Esophagus squamous epithelium (tissue), 5 donors: ENCODE measurements around the gene BUD31. TPM values are rescaled to one million over a fixed set of nuclear protein-coding genes. Genes with fewer than 3 reads are reported as not detected.

Experiments used
- DNase-seq: peaks from one replicate; lab custom pipeline; 2025; lab: John Stamatoyannopoulos, UW
- H3K27ac ChIP-seq, 4 donors: fragments of 200-600 bp; sonication (generic); one replicate each; pipeline ENCODE4 v1.5.1; 2016 to 2019; ENCODE audit warnings: mild to moderate bottlenecking in 1 of 4
- H3K27me3 ChIP-seq, 4 donors: fragments of 200-600 bp; sonication (generic); 1 replicate in 3 of 4; 2 replicates in 1 of 4; pipeline versions ENCODE4 v1.5.1 to v1.6.0; 2017 to 2021; ENCODE audit warnings: antibody characterized with exemption in 1 of 4
- H3K36me3 ChIP-seq, 3 donors: fragments of 200-600 bp; sonication (generic); one replicate each; pipeline ENCODE4 v1.5.1; 2016 to 2019
- H3K4me1 ChIP-seq, 3 donors: fragments of 200-600 bp; sonication (generic); one replicate each; pipeline ENCODE4 v1.5.1; 2017 to 2019
- H3K4me3 ChIP-seq, 4 donors: fragments of 200-600 bp; sonication (generic); 1 replicate in 3 of 4; 2 replicates in 1 of 4; pipeline ENCODE4 v1.5.1; 2016 to 2019; ENCODE audit warnings: mild to moderate bottlenecking in 2 of 4, moderate library complexity in 1 of 4
- H3K9me3 ChIP-seq, 3 donors: fragments of 200-600 bp; sonication (generic); one replicate each; pipeline ENCODE4 v1.5.1; 2016 to 2019
- CTCF ChIP-seq, 6 experiments: fragments of 450-650 bp in 4 of 6; fragments of 200-600 bp in 2 of 6; sonication (generic) in 2 of 6; IDR thresholded peaks; one replicate each; pipeline ENCODE4 v1.5.1; 2016 to 2019; ENCODE audit warnings: antibody characterized with exemption in 6 of 6, mild to moderate bottlenecking in 4 of 6, moderate library complexity in 4 of 6
- POLR2A ChIP-seq, 4 donors: fragments of 450-650 bp; IDR thresholded peaks; one replicate each; pipeline ENCODE4 v1.6.1; 2017; ENCODE audit warnings: antibody characterized with exemption in 4 of 4, mild to moderate bottlenecking in 4 of 4, moderate library complexity in 3 of 4
- WGBS, 2 donors: methylation state at CpG; one replicate each; pipeline ENCODE4 v1.1.5; 2018; 5-methylcytosine and 5-hydroxymethylcytosine counted together
- intact Hi-C: fragments of 100-400 bp; cut with DNase I; formaldehyde crosslinking; loops from one replicate; pipeline ENCODE4 v1.15.0; 2022
- total RNA-seq, 4 donors: library from RNA; depleted of rRNA; stranded (reverse); fragments of >200 nt; gene quantifications; one replicate each; pipeline ENCODE4 v1.1.0, GENCODE V29; 2016
- donor health status: DM: yes; HTN: yes; CAD: no.

The BUD31 gene
- total RNA-seq, 4 donors from 2014 or later, result 46.9 to 59.1 (median 55.9) TPM

- TF ChIP-seq CTCF (IDR thresholded peaks at IDR 0.05), result no peak
- TF ChIP-seq POLR2A (IDR thresholded peaks at IDR 0.05), result no peak
- Histone ChIP-seq H3K4me3 (peak overlapping the region; percentile 81 to 91 (median 84)), H3K4me1 (peaks cover 10 to 69% (median 24%) of the 10 kb centered on the region in 3 donors), H3K27ac (peak overlapping the region; percentile 89 to 92 (median 92)), H3K9me3 (no peaks in the 10 kb centered on the region), H3K27me3 (no peaks in the 10 kb centered on the region), H3K36me3 (peaks cover 0 to 36% (median 4%) of the 10 kb centered on the region in 3 donors)
- DNase-seq, result no peak
- WGBS, 2 donors, result 1% methylated on average over 9 of the region's 9 CpGs
- intact Hi-C loops, result no loop called here
Measured at GRCh38 chr7:99465421-99465768, 56.6 kb downstream of the BUD31 start.

GRCh38 chr7:99468336-99468918 is 59.7 kb downstream of the BUD31 start:
- no peak for TF ChIP-seq POLR2A (IDR thresholded peaks at IDR 0.05)
- TF ChIP-seq CTCF (IDR thresholded peaks at IDR 0.05), result no peak
- H3K27me3 ChIP-seq, result no peaks in the 10 kb centered on the region
- peaks cover 12 to 64% (median 20%) of the 10 kb centered on the region in 3 donors for H3K4me1 ChIP-seq
- WGBS, 2 donors, result 83 to 96% methylated on average over 4 to 6 of the region's 29 CpGs
- H3K27ac ChIP-seq, result no peak overlapping the region
- no peak overlapping the region for H3K4me3 ChIP-seq
- no peak for DNase-seq
- intact Hi-C loops, result no loop called here
- H3K36me3 ChIP-seq, result peaks cover 0 to 12% (median 0%) of the 10 kb centered on the region in 3 donors
- no peaks in the 10 kb centered on the region for H3K9me3 ChIP-seq

Other genes starting within 250 kb of the BUD31 start
- gene KPNA7, start 200.9 kb upstream of the BUD31 start, total RNA-seq, result under 1 TPM in 3 of 4 donors, not detected in 1; 0.32 to 0.42 (median 0.38) TPM
- gene MYH16, start 136.1 kb upstream of the BUD31 start, total RNA-seq, result under 1 TPM in 1 of 4 donors, not detected in 3; 0.76 TPM
- gene ARPC1A, start 83.1 kb upstream of the BUD31 start, total RNA-seq, result 100 to 1,000 TPM; 114 to 155 (median 154) TPM
- gene ARPC1B, start 34.2 kb upstream of the BUD31 start, total RNA-seq, result 100 to 1,000 TPM in 3 of 4 donors, 10 to 100 TPM in 1; 27.9 to 166 (median 128) TPM
- 100 to 1,000 TPM in 2 of 4 donors, 10 to 100 TPM in 2; 79.2 to 120 (median 98.3) TPM for gene PDAP1, start 372 bp upstream of the BUD31 start, total RNA-seq
- gene PTCD1, start 29.8 kb downstream of the BUD31 start, total RNA-seq, result 10 to 100 TPM in 1 of 4 donors, 1 to 10 TPM in 3; 5.7 to 12.7 (median 6.6) TPM
- 10 to 100 TPM; 15.1 to 29.2 (median 19.4) TPM for gene CPSF4, start 30.0 kb downstream of the BUD31 start, total RNA-seq
- 1,000 to 10,000 TPM; 1,019 to 2,272 (median 1,287) TPM for gene ATP5MF, start 57.2 kb downstream of the BUD31 start, total RNA-seq
- 1 to 10 TPM; 2.5 to 8.6 (median 5.3) TPM for gene ZNF789, start 63.9 kb downstream of the BUD31 start, total RNA-seq
- gene ZNF394, start 91.3 kb downstream of the BUD31 start, total RNA-seq, result 10 to 100 TPM; 22.5 to 41.2 (median 23.1) TPM
- gene ZKSCAN5, start 95.7 kb downstream of the BUD31 start, total RNA-seq, result 1 to 10 TPM; 3.2 to 7.1 (median 5.1) TPM
- 1 to 10 TPM; 1.9 to 5.6 (median 5.1) TPM for gene FAM200A, start 143.1 kb downstream of the BUD31 start, total RNA-seq
- gene ZNF655, start 149.7 kb downstream of the BUD31 start, total RNA-seq, result 100 to 1,000 TPM in 3 of 4 donors, 10 to 100 TPM in 1; 78.6 to 167 (median 107) TPM
- gene TMEM225B, start 189.3 kb downstream of the BUD31 start, total RNA-seq, result under 1 TPM in 2 of 4 donors, not detected in 2; 0.23 to 0.57 TPM
- 10 to 100 TPM in 3 of 4 donors, 1 to 10 TPM in 1; 8.0 to 19.1 (median 14.9) TPM for gene ZSCAN25, start 208.0 kb downstream of the BUD31 start, total RNA-seq